Lower lobe of right lung (tissue), 2 donors: ENCODE results near the gene EREG. TPM values are rescaled to one million over a fixed set of nuclear protein-coding genes. Genes with fewer than 3 reads are reported as not detected.

Experiments used
- ATAC-seq, 2 donors: fragments of 200-7000 bp; cut with Tn5 transposase; one replicate each; pipeline ENCODE4 v1.9.1; 2020 to 2022; ENCODE audit warnings: mild to moderate bottlenecking in 2 of 2, moderate library complexity in 2 of 2
- DNase-seq: peaks from one replicate; pipeline ENCODE4 v3.0.0-alpha.2; 2020
- H3K27ac ChIP-seq: fragments of 200-600 bp; one replicate; pipeline ENCODE4 v1.8.0; 2022
- H3K27me3 ChIP-seq: fragments of 200-600 bp; one replicate; pipeline ENCODE4 v1.8.0; 2022; ENCODE audit warnings: low read depth
- H3K36me3 ChIP-seq: fragments of 200-600 bp; one replicate; pipeline ENCODE4 v1.8.0; 2022; ENCODE audit warnings: mild to moderate bottlenecking
- H3K4me1 ChIP-seq: fragments of 200-600 bp; one replicate; pipeline ENCODE4 v1.8.0; 2022
- H3K4me3 ChIP-seq: fragments of 200-600 bp; one replicate; pipeline ENCODE4 v1.8.0; 2022; ENCODE audit warnings: mild to moderate bottlenecking
- H3K9me3 ChIP-seq: fragments of 200-600 bp; one replicate; pipeline ENCODE4 v1.8.0; 2022
- CTCF ChIP-seq: fragments of 200-600 bp; IDR thresholded peaks from one replicate; pipeline ENCODE4 v1.8.0; 2022; ENCODE audit warnings: antibody characterized with exemption, mild to moderate bottlenecking
- intact Hi-C: fragments of 100-400 bp; cut with DNase I; formaldehyde crosslinking; loops from one replicate; pipeline ENCODE4 v1.11.0; 2022
- total RNA-seq: library from RNA; stranded (reverse); fragmentation: NEBNext Ultra II Directional; extraction: Animal tissue kit (Norgen Biotek cat#: 25700); gene quantifications from one replicate; pipeline ENCODE4 v1.2.1, GENCODE V29; 2021
- donor health status: DM: no; HTN: yes; CAD: no; lungs with severe emphysema.

Gene EREG
- total RNA-seq, 1 donor from 2014 or later, result 1.1 TPM

- H3K4me1 ChIP-seq, result no peaks in the 10 kb centered on the region
- no peak for TF ChIP-seq CTCF
- H3K4me3 ChIP-seq, result no peak overlapping the region
- no peaks in the 10 kb centered on the region for H3K27me3 ChIP-seq
- DNase-seq (no peak), ATAC-seq (no peak)
- no peak overlapping the region for H3K27ac ChIP-seq
- H3K36me3 ChIP-seq, result no peaks in the 10 kb centered on the region
- intact Hi-C loops, result no loop called here
- no peaks in the 10 kb centered on the region for H3K9me3 ChIP-seq
These were observed 43.7 kb downstream of the EREG start for GRCh38 chr4:74408639-74409038.

- H3K4me3 ChIP-seq, result no peak overlapping the region
- no peaks in the 10 kb centered on the region for H3K36me3 ChIP-seq
- H3K27me3 ChIP-seq, result no peaks in the 10 kb centered on the region
- intact Hi-C loops, result no loop called here
- no peak for TF ChIP-seq CTCF
- no peaks in the 10 kb centered on the region for H3K9me3 ChIP-seq
- ATAC-seq, result no peak
- H3K27ac ChIP-seq, result no peak overlapping the region
- DNase-seq, result no peak
- H3K4me1 ChIP-seq, result no peaks in the 10 kb centered on the region
These were observed 45.3 kb downstream of the EREG start for GRCh38 chr4:74410272-74410671.

DNA sequence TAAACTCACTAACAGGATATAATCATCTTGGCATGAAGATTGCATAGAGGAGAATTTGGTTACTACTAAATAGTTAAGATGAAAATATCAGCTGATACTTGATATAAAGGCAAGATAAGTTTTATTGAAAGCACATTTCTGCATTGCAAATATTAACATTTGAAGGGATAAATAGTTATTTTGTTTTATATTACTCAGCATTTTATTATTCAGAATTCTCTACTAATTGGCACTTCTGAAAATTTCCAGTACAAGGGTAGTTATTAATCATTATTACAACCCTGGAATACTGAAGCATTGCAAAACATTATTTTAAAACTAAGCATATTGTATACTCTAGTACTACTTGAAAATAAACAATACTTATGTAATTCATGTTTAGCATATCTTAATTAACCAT lies 47.3 kb downstream of the EREG start:
- intact Hi-C loops, result no loop called here
- Histone ChIP-seq H3K9me3 (no peaks in the 10 kb centered on the region), H3K4me1 (no peaks in the 10 kb centered on the region), H3K36me3 (no peaks in the 10 kb centered on the region), H3K4me3 (no peak overlapping the region), H3K27me3 (no peaks in the 10 kb centered on the region), H3K27ac (no peak overlapping the region)
- ATAC-seq (no peak), DNase-seq (no peak)
- TF ChIP-seq CTCF, result no peak

DNA sequence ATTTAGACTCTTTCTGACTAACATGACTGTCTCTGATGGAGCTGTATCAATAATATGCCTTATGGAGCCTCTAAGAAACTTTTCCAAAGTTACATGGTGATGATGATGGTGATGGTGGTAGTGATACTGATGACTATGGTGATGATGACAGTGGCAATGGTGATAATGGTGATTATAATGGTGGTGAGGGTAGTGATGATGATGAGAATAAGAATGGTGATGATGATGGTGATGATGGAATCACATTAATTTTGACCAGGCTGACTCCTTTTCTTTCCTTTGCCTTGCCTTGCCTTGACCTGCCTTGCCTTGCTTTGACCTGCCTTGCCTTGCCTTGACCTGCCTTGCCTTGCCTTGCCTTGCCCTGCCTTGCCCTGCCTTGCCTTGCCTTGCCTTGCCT lies 48.3 kb downstream of the EREG start:
- H3K27ac ChIP-seq, result no peak overlapping the region
- no peak for TF ChIP-seq CTCF
- intact Hi-C loops, result no loop called here
- H3K36me3 ChIP-seq, result no peaks in the 10 kb centered on the region
- H3K9me3 ChIP-seq, result no peaks in the 10 kb centered on the region
- ATAC-seq (no peak), DNase-seq (no peak)
- H3K4me1 ChIP-seq, result no peaks in the 10 kb centered on the region
- H3K4me3 ChIP-seq, result no peak overlapping the region
- H3K27me3 ChIP-seq, result no peaks in the 10 kb centered on the region

DNA sequence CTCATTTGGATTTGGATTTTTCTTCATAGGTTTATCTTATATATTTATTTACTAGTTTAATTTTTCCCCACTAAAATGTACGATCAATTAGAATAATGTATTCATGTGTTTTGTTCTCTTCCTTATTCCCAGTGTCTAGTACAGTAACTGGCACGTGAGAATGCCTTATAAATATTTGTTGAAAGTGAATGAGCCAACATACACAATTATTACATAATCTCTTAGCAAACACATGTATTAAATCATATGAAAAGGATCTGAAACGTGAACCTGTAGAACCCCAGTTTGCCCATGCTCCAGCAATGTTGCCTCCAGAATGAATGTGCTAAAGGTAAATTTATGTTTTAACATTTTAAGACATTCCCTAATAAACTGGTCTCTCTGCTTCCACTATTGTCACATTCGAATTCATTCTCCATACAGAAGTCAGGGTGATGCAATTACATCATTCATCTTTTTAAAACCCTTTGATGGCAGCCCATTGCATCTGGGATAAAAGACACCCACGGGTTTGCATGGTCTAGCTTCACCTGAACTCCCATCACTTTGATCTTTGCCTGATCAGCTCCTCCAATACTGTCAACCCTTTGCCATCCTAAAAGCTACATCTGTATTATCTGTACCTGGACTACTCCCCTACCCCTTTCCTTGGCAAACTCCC lies 49.3 kb downstream of the EREG start:
- DNase-seq (no peak), ATAC-seq (no peak)
- intact Hi-C loops, result no loop called here
- Histone ChIP-seq H3K4me3 (no peak overlapping the region), H3K36me3 (no peaks in the 10 kb centered on the region), H3K27ac (no peak overlapping the region), H3K27me3 (no peaks in the 10 kb centered on the region), H3K4me1 (no peaks in the 10 kb centered on the region), H3K9me3 (no peaks in the 10 kb centered on the region)
- TF ChIP-seq CTCF, result no peak
